Hepatic stellate cell (primary cell): Measurements from ENCODE around the gene ESRRB.

Source experiments
- DNase-seq: peaks from one replicate; pipeline ENCODE4 v3.0.0; 2011; ENCODE audit warnings: low spot score

The ESRRB gene

GRCh38 chr14:76450476-76450875 lies 74.5 kb downstream of the ESRRB start:
- DNase-seq = no peak

- DNase-seq = peak; percentile 26
Observed at GRCh38 chr14:76456200-76456599, 80.3 kb downstream of the ESRRB start.

- DNase-seq = no peak
Observed at GRCh38 chr14:76456891-76457586, 81.1 kb downstream of the ESRRB start.

GRCh38 chr14:76457841-76458240 lies 81.9 kb downstream of the ESRRB start:
- DNase-seq = no peak

GRCh38 chr14:76461886-76462285 lies 85.9 kb downstream of the ESRRB start:
- DNase-seq = no peak

GRCh38 chr14:76462330-76462729 lies 86.4 kb downstream of the ESRRB start:
- no peak for DNase-seq

GRCh38 chr14:76463105-76463504 lies 87.2 kb downstream of the ESRRB start:
- DNase-seq = no peak

- no peak for DNase-seq
Observed at GRCh38 chr14:76464856-76465255, 88.9 kb downstream of the ESRRB start.

GRCh38 chr14:76465664-76466063 lies 89.7 kb downstream of the ESRRB start:
- DNase-seq = no peak

GRCh38 chr14:76467711-76468155 lies 91.8 kb downstream of the ESRRB start:
- DNase-seq = no peak

- no peak for DNase-seq
Observed at GRCh38 chr14:76472199-76472723, 96.3 kb downstream of the ESRRB start.

- DNase-seq = no peak
Observed at GRCh38 chr14:76473481-76474263, 97.7 kb downstream of the ESRRB start.

- no peak for DNase-seq
Observed at GRCh38 chr14:76480426-76480825, 104.5 kb downstream of the ESRRB start.

GRCh38 chr14:76484355-76484754 lies 108.4 kb downstream of the ESRRB start:
- DNase-seq = no peak

- DNase-seq = no peak
Observed at GRCh38 chr14:76486251-76486743, 110.4 kb downstream of the ESRRB start.

- no peak for DNase-seq
Observed at GRCh38 chr14:76488551-76488950, 112.6 kb downstream of the ESRRB start.

GRCh38 chr14:76489667-76490066 lies 113.7 kb downstream of the ESRRB start:
- no peak for DNase-seq

- no peak for DNase-seq
Observed at GRCh38 chr14:76490111-76490510, 114.2 kb downstream of the ESRRB start.

GRCh38 chr14:76490735-76491134 lies 114.8 kb downstream of the ESRRB start:
- DNase-seq = no peak

- DNase-seq = no peak
Observed at GRCh38 chr14:76491172-76491930, 115.4 kb downstream of the ESRRB start.

- DNase-seq = no peak
Observed at GRCh38 chr14:76495983-76496382, 120.0 kb downstream of the ESRRB start.

GRCh38 chr14:76496595-76496994 lies 120.7 kb downstream of the ESRRB start:
- no peak for DNase-seq
